NCI-H774 (cell line): Measurements from ENCODE around the gene CEP162.
"Not testable (repeated sequence)": the region's sequence is repeated elsewhere in the genome, so short reads cannot be mapped to it uniquely, and the experiment has no call there.

Experiments
- DNase-seq: peaks from one replicate; lab custom pipeline; 2025; lab: John Stamatoyannopoulos, UW

The CEP162 gene

GRCh38 chr6:84227434-84228197, at the start of gene CEP162:
TSS of gene CEP162 (minus strand) at chr6:84227643. CDS start at chr6:84226393, 1,250 bp downstream.
- peak; percentile 95 for DNase-seq

GRCh38 chr6:84274856-84275255, 47.4 kb upstream of the CEP162 start:
- no peak for DNase-seq

- no peak for DNase-seq
Measured at GRCh38 chr6:84273048-84273809, 45.8 kb upstream of the CEP162 start.

- no peak for DNase-seq
Measured at GRCh38 chr6:84272298-84272697, 44.9 kb upstream of the CEP162 start.

- DNase-seq: no peak
Measured at GRCh38 chr6:84271061-84271716, 43.7 kb upstream of the CEP162 start.

- DNase-seq: no peak
Measured at GRCh38 chr6:84269947-84270733, 42.7 kb upstream of the CEP162 start.

GRCh38 chr6:84268781-84269180, 41.3 kb upstream of the CEP162 start:
- no peak for DNase-seq

- DNase-seq: no peak
Measured at GRCh38 chr6:84263557-84263956, 36.1 kb upstream of the CEP162 start.

- DNase-seq: no peak
Measured at GRCh38 chr6:84260926-84261325, 33.5 kb upstream of the CEP162 start.

- DNase-seq: no peak
Measured at GRCh38 chr6:84260196-84260595, 32.8 kb upstream of the CEP162 start.

GRCh38 chr6:84258866-84259265, 31.4 kb upstream of the CEP162 start:
- no peak for DNase-seq

GRCh38 chr6:84258268-84258667, 30.8 kb upstream of the CEP162 start:
- no peak for DNase-seq

GRCh38 chr6:84255641-84256040, 28.2 kb upstream of the CEP162 start:
- DNase-seq: no peak

- DNase-seq: no peak
Measured at GRCh38 chr6:84253380-84253779, 25.9 kb upstream of the CEP162 start.

GRCh38 chr6:84251891-84252539, 24.6 kb upstream of the CEP162 start:
- DNase-seq: no peak

- DNase-seq: no peak
Measured at GRCh38 chr6:84249724-84250123, 22.3 kb upstream of the CEP162 start.

GRCh38 chr6:84244416-84245081, 17.1 kb upstream of the CEP162 start:
- not testable (repeated sequence) for DNase-seq

GRCh38 chr6:84243240-84243639, 15.8 kb upstream of the CEP162 start:
- no peak for DNase-seq

GRCh38 chr6:84242265-84242664, 14.8 kb upstream of the CEP162 start:
- DNase-seq: no peak

GRCh38 chr6:84228198-84228543, 728 bp upstream of the CEP162 start:
- no peak for DNase-seq

GRCh38 chr6:84227044-84227433, 404 bp downstream of the CEP162 start:
- no peak for DNase-seq
